Hepatocyte (in vitro differentiated cells): ENCODE results near the gene PLCG1.

ENCODE experiments used
- CTCF ChIP-seq: fragments of 200-600 bp; sonication (generic); IDR thresholded peaks from 2 replicates; pipeline ENCODE4 v1.5.1; 2016; ENCODE audit warnings: antibody characterized with exemption, mild to moderate bottlenecking; ENCODE audit not compliant: poor library complexity
- EZH2 ChIP-seq: fragments of 200-600 bp; sonication (generic); IDR thresholded peaks from 2 replicates; pipeline ENCODE4 v1.6.1; 2016; ENCODE audit warnings: antibody characterized with exemption, mild to moderate bottlenecking, borderline replicate concordance

GRCh38 chr20:41155261-41155660 is 17.9 kb downstream of the PLCG1 start:
- TF ChIP-seq CTCF (no peak), EZH2 (no peak)
